ENCODE measurements around the gene CIAO2B.
"Not testable (repeated sequence)": the region's sequence is repeated elsewhere in the genome, so short reads cannot be mapped to it uniquely, and the experiment has no call there.

Gene CIAO2B

GRCh38 chr16:66955363-66956153, 21.4 kb upstream of the CIAO2B start:
- DNase-seq = not testable (repeated sequence)

DNA sequence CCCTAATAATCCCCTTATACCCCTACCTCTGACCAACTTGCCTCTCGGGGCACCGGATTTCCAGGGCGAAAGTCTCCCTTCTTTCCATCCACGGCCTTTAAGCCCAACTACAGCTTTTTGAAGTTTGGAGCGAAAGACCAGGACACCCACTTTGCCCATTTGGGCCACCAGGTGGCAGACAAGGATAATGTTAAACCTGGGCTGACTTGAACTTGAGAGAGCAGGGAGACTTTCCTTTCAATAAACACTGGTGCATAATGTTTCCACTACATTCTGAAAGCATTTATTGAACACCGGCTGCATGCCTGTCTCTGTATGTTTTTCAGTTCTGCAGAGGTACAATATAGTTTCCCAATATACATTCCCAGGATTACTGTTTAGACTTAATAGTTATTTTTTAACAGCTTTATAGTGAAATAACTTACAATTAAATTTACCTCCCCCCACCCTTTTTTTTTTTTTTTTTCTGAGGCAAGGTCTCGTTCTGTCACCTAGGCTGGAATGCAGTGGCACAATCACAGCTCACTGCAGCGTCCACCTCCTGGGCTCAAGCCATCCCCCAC, 20.0 kb upstream of the CIAO2B start:
- peak; percentile 68 for DNase-seq

- DNase-seq = no peak
These were observed 19.4 kb upstream of the CIAO2B start for GRCh38 chr16:66953462-66954096.

- no peak for DNase-seq
These were observed 18.4 kb upstream of the CIAO2B start for GRCh38 chr16:66952430-66953110.

GRCh38 chr16:66950971-66951790, 17.0 kb upstream of the CIAO2B start:
- DNase-seq = no peak

- DNase-seq = no peak
These were observed 16.2 kb upstream of the CIAO2B start for GRCh38 chr16:66950437-66950836.

- no peak for DNase-seq
These were observed 15.3 kb upstream of the CIAO2B start for GRCh38 chr16:66949472-66949871.

DNA sequence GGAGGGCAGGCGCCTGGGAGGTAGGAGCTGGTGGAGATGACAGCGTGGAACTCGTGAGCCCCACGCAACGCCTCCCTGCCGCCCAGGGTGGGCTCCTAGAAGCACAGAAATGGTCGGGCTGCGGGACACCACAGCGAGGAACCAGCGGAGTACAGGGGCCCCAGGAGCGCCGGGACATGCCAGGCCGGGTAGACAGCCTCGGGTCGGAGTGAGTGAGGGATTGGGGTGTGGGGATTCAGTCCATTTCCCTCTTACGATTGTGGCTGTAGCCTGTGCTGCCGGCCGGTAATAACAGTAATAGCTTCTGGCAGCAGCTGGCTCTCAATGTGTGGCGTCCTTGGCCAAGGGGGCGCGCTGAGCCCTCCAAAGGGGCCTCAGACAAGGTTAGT, 14.6 kb upstream of the CIAO2B start:
- no peak for DNase-seq

DNA sequence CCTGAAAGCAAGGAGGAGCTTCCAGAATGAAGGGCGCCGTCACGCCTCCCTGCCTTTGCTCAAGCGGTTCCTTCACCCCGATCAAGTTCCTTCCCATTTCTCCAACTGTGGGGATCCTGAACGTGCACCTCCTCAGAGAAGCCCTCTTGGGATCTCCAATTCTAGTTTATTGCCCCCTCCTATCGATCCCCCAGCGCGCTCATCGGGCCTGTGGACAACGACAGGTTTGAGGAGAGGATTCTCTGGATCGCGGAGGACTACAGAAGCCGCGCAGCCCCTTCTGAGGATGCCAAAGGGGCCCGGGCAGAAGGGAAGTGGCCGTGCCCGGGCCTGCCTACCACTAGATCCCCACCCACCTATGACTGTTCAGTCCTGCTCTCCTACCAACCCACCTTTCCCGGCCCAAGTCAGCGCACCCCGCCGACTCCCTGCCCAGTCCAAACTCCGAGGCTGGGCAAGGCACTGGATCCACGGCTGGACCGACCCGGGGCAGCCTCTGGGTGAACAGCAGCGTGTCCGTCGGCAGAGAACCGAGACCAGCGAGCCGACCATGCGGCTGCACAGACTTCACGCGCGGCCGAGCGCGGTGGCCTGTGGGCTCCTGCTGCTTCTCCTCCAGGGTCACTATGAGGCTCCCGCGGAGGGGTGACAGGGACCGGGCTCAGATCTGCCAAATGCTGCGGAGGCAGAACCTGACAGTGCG, 14.1 kb upstream of the CIAO2B start:
- no peak for DNase-seq

- DNase-seq = peak; percentile 57
These were observed 13.3 kb upstream of the CIAO2B start for GRCh38 chr16:66947302-66948065.

DNA sequence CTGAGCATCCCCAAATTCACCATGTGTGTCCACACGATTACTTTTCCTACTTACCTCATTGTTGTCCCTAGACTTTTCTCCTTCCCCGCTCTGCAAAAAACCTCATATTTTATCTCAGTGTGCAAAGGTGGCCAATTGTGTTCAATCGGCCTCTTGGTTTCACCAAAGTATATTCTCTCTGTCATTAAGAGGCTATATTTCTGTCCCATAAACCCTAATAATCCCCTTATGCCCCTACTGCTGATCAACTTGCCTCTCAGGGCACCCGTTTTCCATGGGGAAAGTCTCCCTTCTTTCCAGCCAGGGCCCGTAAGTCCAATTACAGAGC, 12.7 kb upstream of the CIAO2B start:
- DNase-seq = no peak

GRCh38 chr16:66946541-66946940, 12.3 kb upstream of the CIAO2B start:
- no peak for DNase-seq

DNA sequence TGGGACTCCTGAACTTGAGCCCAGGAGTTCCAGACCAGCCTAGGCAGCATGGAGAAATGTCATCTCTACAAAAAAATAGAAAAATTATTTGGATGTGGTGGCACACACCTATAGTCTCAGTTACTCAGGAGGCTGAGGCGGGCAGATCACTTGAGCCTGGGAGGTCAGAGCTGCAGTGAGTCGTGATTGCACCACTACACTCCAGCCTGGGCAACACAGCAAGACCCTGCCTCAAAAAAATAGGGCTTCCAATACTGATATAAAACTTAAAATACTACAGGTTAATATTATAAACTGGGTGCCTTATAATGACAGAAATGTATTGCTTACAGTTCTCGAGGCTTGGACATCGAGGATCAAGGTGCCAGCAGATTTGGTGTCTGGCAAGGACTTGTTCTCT, 11.7 kb upstream of the CIAO2B start:
- no peak for DNase-seq

- DNase-seq = not testable (repeated sequence)
These were observed 10.8 kb upstream of the CIAO2B start for GRCh38 chr16:66944971-66945370.

- no peak for DNase-seq
These were observed 9.8 kb upstream of the CIAO2B start for GRCh38 chr16:66944054-66944441.

DNA sequence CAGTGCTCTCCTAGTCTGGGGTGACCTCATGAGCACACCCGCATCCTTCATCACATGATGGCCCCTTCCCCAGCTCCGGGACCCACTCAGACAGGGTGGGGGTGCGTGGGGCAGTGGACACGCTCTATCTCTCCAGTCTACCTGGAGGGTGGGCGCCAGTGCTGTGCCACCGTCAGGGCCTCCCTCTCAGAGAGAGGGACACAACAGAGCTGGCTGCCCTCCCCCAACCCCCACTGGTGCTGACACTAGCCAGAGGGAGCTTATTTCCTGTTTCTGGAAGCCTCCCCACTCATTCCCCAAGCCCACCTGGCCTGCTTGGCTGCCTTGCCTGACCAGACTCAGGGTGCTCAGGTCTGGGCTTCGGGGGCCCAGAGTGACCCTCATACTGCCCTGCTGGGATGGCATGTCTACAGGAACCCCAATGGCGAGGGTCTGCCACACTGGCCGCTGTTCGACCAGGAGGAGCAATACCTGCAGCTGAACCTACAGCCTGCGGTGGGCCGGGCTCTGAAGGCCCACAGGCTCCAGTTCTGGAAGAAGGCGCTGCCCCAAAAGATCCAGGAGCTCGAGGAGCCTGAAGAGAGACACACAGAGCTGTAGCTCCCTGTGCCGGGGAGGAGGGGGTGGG, 9.3 kb upstream of the CIAO2B start:
- DNase-seq = no peak

DNA sequence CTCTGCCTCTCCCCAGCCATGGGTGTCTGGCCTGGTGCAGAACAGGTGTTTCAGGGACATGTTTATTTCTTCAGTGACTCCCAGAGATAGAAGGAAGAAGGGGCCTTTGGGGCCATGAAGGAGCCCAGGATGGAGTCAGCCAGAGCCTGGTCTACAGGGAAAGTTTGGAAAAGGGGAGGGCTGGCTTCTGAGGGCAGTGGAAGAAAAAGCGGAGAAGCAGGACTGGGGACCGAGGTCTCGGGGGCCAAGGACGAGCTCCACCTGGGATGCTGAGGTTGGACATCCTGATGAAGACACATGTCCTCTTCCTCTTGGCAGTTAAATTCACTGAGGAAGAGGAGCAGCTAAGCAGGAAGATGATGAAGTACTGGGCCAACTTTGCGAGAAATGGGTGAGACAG, 8.8 kb upstream of the CIAO2B start:
- DNase-seq = no peak

- no peak for DNase-seq
These were observed 6.0 kb upstream of the CIAO2B start for GRCh38 chr16:66940236-66940635.

DNA sequence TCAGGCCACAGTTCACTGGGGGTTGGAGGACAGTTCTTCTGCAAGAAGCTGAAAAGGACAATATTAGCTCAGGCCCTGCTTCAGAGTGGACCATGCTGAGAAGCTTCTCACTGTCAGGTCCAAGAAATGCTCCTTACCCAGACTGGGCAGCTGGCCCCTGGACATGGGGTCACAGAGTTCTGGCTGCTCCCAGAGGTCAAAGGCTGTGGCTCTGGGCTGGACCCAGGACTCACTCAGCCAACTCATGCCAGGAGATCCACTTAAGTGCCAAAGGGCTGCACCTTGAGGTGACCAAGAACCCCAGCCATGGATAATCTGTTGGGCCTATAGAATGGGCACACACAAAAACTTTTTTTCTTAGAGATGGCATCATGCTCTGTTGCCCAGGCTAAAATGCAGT, 5.2 kb upstream of the CIAO2B start:
- DNase-seq = no peak

- DNase-seq = no peak
These were observed 3.6 kb upstream of the CIAO2B start for GRCh38 chr16:66937725-66938337.
